ENCODE data around the gene POLR2E. TPM values are rescaled to one million over a fixed set of nuclear protein-coding genes. Genes with fewer than 3 reads are reported as not detected.
A peak's percentile ranks its signal among the peaks of the same experiment; 100 is the strongest.

The POLR2E gene
- polyA plus RNA-seq, 3 donors from 2014 or later: 182 to 288 (median 237) TPM

DNA sequence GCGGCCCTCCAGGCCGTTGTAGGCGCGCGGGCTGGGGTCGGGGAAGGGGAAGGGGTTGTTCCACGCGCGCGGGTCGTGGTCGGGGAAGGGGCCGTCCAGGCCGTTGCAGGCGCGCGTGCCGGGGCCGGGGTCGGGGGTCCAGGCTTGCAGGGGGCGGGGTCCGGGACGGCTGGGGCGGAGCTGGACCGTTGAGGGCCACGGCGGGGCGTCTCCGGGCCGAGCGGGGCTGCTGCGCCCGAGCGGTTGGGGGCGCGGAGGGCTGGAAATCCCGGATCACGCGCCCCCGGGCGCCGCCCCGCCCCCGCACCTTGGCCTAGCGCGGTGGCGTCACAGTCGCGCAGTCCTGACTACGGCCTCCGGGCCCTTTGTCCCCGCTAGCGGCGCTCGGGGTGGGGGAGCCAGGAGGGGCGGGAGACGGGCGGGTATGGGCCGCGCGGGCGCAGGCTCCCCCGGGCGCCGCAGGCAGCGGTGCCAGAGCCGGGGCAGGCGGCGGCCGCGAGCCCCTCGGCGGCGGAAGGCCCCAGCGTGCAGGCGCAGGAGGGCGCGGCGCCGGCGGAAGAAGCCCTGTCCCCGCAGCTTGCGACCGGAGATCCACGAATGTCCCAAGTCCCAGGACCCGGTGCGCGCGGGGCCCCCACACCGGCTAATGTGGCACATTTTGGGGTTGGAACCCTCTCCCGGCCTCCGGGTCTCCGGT, 9.3 kb upstream of the POLR2E start:
- peak; percentile 80 to 81 (median 81) for DNase-seq
- Mint-ChIP-seq H3K4me3 (peak overlapping the region; percentile 38 to 75 (median 51)), H3K9me3 (no peaks in the 10 kb centered on the region), H3K4me1 (peaks cover 25 to 34% of the 10 kb centered on the region in 2 donors), H3K36me3 (no peaks in the 10 kb centered on the region), H3K27me3 (ENCODE audit: low read depth in 3 of 3) (peaks cover 11 to 18% (median 13%) of the 10 kb centered on the region in 3 donors), H3K27ac (peak overlapping the region in 5 of 6 donors; percentile 40 to 70 (median 57))

DNA sequence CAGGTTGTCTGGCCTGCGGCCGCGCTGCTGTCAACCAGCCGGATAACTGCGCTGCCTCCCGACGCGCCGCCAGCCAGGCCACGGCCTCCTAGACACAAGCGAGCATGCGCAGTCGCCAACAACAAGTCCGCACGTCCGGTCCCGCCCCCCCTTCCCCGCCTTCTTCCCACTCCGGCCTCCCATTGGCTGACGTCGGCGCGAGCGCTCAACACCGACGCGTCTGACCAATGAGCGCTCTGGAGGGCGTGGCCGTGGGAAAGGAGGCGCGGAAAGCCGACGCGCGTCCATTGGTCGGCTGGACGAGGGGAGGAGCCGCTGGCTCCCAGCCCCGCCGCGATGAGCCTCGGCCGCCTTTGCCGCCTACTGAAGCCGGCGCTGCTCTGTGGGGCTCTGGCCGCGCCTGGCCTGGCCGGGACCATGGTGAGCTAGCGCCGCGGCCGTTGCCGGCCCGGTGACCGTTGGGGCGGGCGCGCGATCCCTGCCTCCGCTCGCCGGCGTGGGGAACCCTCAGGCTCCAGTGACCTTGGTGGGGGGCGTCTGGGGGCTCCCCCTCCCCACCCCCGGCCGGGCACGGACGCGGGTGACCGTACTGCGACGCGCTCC, 8.6 kb upstream of the POLR2E start, which contains the start of gene GPX4:
Gene GPX4 (plus strand): TSS at position 287 of the 603 bp plus-strand sequence. CDS start 50 bp downstream, at position 337.
- Mint-ChIP-seq H3K4me3 (peak within 1 kb of the TSS; percentile 72 to 80 (median 76)), H3K9me3 (no peaks in the 10 kb centered on the region), H3K27ac (peak within 1 kb of the TSS; percentile 88 to 96 (median 94)), H3K4me1 (peaks cover 25 to 38% of the 10 kb centered on the region in 2 donors), H3K36me3 (no peaks in the 10 kb centered on the region), H3K27me3 (ENCODE audit: low read depth in 3 of 3) (peaks cover 11 to 18% (median 13%) of the 10 kb centered on the region in 3 donors)
- peak; percentile 95 to 98 (median 98) for DNase-seq

DNA sequence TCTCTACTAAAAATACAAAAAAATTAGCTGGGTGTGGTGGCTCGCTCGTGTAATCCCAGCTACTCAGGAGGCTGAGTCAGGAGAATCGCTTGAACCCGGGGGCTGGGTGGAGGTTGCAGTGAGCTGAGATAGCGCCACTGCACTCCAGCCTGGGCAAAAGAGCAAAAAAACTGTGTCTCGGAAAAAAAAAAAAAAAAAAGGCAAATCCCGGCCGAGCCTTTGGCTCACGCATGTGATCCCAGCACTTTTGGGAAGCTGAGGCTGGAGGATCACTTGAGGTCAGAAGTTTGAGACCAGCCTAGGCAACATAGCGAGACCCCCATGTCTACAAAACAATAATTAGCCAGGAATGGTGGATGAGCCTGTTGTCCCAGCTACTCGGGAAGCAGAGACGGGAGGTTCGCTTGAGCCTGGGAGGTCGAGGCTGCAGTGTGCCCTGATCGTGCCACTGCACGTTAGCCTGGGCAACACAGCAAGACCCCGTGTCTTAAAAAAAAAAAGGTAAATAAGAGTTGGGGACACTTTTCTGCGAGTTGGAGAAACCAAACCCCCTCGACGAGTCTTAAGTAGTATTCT, 8.0 kb upstream of the POLR2E start:
- H3K4me1 Mint-ChIP-seq: peaks cover 25 to 41% of the 10 kb centered on the region in 2 donors
- H3K27ac Mint-ChIP-seq: peak overlapping the region; percentile 88 to 96 (median 94)
- no peaks in the 10 kb centered on the region for H3K36me3 Mint-ChIP-seq
- H3K4me3 Mint-ChIP-seq: peak overlapping the region; percentile 72 to 80 (median 76)
- H3K27me3 Mint-ChIP-seq (ENCODE audit: low read depth in 3 of 3): peaks cover 11 to 16% (median 11%) of the 10 kb centered on the region in 3 donors
- no peaks in the 10 kb centered on the region for H3K9me3 Mint-ChIP-seq
- no peak for DNase-seq

DNA sequence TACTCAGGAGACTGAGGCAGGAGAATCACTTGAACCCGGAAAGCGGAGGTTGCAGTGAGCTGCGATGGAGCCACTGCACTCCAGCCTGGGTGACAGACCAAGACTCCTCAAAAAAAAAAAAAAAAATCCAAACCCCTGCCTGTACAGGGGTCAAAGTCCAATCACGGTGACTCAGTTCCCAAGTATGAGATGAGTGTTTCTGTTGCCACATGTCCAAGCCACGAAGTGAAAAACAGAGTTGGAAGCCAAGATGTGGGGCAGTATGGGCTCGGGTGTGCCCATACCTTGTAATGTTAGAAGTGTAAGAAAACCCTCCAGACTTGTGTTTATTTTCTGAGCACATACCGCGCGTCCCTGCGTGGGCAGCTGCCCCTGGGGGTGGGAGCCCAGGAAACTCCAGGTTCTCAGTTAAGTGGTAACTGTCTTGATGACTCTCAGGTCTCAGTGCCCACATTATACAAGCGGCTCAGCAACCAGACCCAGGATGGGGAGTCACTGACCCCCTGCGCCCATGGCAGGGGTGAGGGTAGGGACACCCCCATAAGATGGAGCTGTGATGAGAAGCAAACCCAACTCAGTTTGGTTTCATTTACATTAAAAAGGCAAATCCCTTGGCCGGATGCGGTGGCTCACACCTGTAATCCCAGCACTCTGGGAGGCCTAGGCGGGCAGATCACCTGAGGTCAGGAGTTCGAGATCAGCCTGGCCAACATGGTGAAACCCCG, 7.4 kb upstream of the POLR2E start:
- peaks cover 25 to 43% of the 10 kb centered on the region in 2 donors for H3K4me1 Mint-ChIP-seq
- no peak for DNase-seq
- H3K9me3 Mint-ChIP-seq: no peaks in the 10 kb centered on the region
- no peaks in the 10 kb centered on the region for H3K36me3 Mint-ChIP-seq
- H3K27ac Mint-ChIP-seq: peak overlapping the region; percentile 88 to 96 (median 94)
- peak overlapping the region in 4 of 5 donors; percentile 72 to 80 (median 76) for H3K4me3 Mint-ChIP-seq
- peaks cover 11 to 16% (median 11%) of the 10 kb centered on the region in 3 donors for H3K27me3 Mint-ChIP-seq (ENCODE audit: low read depth in 3 of 3)

DNA sequence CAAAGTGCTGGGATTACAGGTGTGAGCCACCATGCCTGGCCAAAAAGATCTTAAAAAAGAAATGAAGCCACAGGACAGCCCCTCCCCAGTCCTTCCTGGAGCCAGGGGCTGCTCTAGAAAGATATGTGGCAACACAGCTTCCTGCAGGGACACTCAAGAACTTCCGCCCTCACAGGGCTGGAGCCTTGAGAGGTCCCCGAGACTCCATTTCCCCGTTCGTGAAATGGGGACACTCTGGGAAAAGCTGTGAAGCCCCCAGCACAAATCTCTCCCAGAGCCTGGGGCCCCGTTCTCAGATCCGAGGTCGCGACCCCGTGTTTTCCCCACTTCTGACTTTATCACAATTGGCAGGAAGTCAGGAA, 6.1 kb upstream of the POLR2E start:
- peaks cover 8 to 13% (median 11%) of the 10 kb centered on the region in 3 donors for H3K27me3 Mint-ChIP-seq (ENCODE audit: low read depth in 3 of 3)
- H3K9me3 Mint-ChIP-seq: no peaks in the 10 kb centered on the region
- no peaks in the 10 kb centered on the region for H3K36me3 Mint-ChIP-seq
- H3K27ac Mint-ChIP-seq: peak overlapping the region; percentile 91 to 96 (median 94)
- peak in 1 of 3 donors; percentile 32 for DNase-seq
- peak overlapping the region; percentile 51 to 79 (median 65) for H3K4me3 Mint-ChIP-seq
- H3K4me1 Mint-ChIP-seq: peaks cover 25 to 43% of the 10 kb centered on the region in 2 donors

DNA sequence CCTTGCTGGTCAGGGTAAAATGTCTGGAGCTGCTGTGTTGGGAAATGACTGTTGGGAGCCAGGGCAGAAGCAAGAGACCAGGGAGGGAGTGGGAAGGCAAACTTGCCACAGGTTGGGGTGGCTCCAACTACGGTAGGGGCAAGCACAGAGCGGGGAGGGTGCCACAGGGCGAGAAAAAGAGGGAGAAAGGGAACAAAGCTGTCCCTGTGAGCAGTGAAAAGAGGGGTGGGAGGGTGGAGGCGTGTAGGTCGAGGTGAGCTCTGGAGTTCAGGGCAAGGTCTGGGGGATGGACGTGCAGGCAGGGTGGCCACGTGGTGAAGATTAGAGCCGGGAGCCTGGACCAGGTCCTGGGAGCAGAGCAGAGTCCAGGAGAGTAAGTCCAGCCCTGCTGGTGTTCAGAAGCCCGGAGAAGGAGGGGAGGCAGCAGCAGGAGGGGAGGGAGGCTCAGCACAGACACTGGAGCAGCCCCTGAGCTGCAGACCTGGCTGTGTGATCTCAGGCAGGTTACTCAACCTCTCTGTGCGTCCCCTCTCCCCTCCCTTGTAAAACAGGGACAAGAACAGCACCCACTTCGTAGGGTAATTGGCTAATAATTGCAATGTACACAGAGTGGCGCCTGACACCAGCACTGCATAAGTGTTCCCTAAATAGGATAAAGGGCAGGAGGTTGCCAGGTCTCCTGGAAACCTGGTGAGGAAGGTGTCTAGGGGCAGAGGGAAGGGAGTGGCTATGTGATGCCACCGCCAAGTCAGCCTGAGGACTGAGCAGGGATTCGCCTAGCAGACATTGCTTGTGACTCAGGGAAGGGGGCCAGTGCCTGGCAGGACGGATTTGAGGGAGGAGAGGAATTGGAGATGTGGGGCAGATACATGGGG, 3.2 kb upstream of the POLR2E start:
- Mint-ChIP-seq H3K36me3 (no peaks in the 10 kb centered on the region), H3K9me3 (no peaks in the 10 kb centered on the region), H3K27me3 (ENCODE audit: low read depth in 3 of 3) (peaks cover 3 to 8% (median 4%) of the 10 kb centered on the region in 3 donors), H3K4me3 (no peak overlapping the region), H3K4me1 (peaks cover 46 to 55% of the 10 kb centered on the region in 2 donors), H3K27ac (peak overlapping the region in 3 of 6 donors; percentile 40 to 77 (median 45))
- no peak for DNase-seq

DNA sequence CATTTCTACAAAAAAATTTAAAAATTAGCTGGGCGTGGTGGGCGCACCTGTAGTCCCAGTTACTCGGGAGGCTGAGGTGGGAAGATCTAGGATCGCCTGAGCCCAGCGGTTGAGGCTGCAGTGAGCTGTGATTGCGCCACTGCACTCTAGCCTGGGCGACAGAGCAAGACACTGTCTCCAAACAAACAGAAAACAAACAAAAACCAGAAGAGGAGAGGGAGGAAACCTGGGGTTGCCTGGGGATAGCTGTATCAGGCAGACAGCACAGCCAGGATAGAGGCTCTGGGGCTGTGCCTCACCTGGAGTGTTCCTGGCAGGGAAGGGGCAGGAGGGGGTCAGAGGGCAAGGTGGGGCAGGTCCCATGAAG, 2.6 kb upstream of the POLR2E start:
- H3K27me3 Mint-ChIP-seq (ENCODE audit: low read depth in 3 of 3): peaks cover 0 to 8% (median 2%) of the 10 kb centered on the region in 3 donors
- no peak overlapping the region for H3K4me3 Mint-ChIP-seq
- H3K27ac Mint-ChIP-seq: no peak overlapping the region
- H3K9me3 Mint-ChIP-seq: no peaks in the 10 kb centered on the region
- DNase-seq: no peak
- H3K36me3 Mint-ChIP-seq: no peaks in the 10 kb centered on the region
- H3K4me1 Mint-ChIP-seq: peaks cover 46 to 54% of the 10 kb centered on the region in 2 donors

DNA sequence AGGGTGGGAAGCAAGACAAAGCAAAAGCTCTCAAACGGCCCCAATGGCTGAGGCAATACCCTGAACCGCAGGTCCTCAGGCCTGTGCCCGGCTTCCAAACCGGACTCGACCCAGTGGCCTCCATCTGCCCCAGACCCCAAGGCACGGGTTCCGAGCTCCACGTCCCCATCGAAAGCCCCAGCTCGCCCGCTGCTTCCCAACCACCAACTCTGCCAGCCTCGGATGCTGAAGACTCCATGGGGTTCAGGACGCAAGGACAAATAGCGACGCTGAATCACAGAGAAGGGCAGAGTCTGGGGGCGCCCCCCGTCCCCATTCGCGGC, 559 bp downstream of the POLR2E start:
- Mint-ChIP-seq H3K27ac (peak overlapping the region; percentile 72 to 91 (median 84)), H3K4me1 (peaks cover 28 to 38% of the 10 kb centered on the region in 2 donors)

DNA sequence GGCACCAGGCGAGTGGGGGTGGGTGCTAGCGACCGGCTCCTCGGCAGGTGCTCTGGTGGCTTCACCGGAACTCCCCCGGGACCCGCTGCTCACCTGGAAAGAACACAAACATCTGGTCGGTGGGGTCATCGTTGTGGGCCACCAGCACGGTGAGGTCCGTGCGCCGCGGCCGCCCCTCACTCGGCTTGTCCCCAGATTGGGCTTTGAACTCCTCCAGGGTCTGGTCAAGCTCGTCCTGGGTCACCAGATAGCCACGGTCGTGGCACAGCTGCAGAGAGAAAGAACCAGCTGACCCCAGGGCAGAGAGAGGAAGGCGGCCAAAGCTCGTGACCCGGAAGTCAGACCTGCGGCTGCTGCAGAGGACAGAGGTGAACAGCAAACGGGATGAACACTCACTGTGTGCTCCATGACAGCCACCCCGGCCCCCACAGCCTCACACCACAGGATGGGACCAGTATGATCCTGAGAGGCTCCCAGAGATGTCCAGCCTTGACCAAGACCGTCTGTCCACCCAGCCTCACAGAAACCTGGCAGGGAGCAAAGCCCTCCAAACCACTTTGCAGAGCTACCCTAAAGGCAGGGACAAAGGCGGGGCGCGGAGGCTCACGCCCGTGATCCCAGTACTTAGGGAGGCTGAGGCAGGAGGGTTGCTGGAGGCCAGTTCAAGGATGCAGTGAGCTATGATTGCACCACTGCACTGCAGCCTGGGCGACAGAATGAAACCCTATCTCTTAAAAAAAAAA, 1.2 kb downstream of the POLR2E start:
- H3K36me3 Mint-ChIP-seq: no peaks in the 10 kb centered on the region
- no peak for DNase-seq
- H3K9me3 Mint-ChIP-seq: no peaks in the 10 kb centered on the region
- peak overlapping the region; percentile 85 to 93 (median 89) for H3K4me3 Mint-ChIP-seq
- peaks cover 27 to 35% of the 10 kb centered on the region in 2 donors for H3K4me1 Mint-ChIP-seq
- H3K27ac Mint-ChIP-seq: peak overlapping the region; percentile 72 to 91 (median 84)
- peaks cover 0 to 8% (median 0%) of the 10 kb centered on the region in 3 donors for H3K27me3 Mint-ChIP-seq (ENCODE audit: low read depth in 3 of 3)

More for the DNA sequence above, 559 bp downstream of the POLR2E start:
- H3K36me3 Mint-ChIP-seq: no peaks in the 10 kb centered on the region
- peak overlapping the region; percentile 85 to 93 (median 89) for H3K4me3 Mint-ChIP-seq
- no peaks in the 10 kb centered on the region for H3K9me3 Mint-ChIP-seq
- no peak for DNase-seq
- H3K27me3 Mint-ChIP-seq (ENCODE audit: low read depth in 3 of 3): peaks cover 0 to 8% (median 0%) of the 10 kb centered on the region in 3 donors

DNA sequence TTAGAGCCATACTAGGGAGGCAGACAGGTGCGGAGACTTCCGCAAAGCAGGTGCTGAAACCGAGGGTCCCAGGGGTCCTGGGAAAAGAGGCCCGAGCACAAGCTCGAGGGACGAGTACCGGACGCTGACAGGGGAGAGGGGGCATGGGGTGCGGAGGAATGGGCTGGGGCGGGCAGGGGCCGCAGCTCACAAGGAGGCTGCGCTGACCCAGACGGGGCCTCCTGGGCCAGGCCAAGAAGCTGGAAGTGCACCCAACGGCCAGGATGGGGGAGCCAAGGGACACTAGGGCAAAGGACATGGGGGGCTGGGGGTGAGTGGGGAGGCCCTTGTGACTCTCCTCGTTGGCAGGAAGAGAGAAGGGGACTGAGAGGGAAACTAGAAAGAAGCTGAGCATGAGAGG, 1.8 kb downstream of the POLR2E start:
- peak overlapping the region; percentile 16 to 81 (median 74) for H3K27ac Mint-ChIP-seq
- peak overlapping the region; percentile 85 to 93 (median 89) for H3K4me3 Mint-ChIP-seq
- DNase-seq: no peak
- H3K9me3 Mint-ChIP-seq: no peaks in the 10 kb centered on the region
- no peaks in the 10 kb centered on the region for H3K36me3 Mint-ChIP-seq
- peaks cover 3 to 11% (median 4%) of the 10 kb centered on the region in 3 donors for H3K27me3 Mint-ChIP-seq (ENCODE audit: low read depth in 3 of 3)
- H3K4me1 Mint-ChIP-seq: peaks cover 28 to 34% of the 10 kb centered on the region in 2 donors

DNA sequence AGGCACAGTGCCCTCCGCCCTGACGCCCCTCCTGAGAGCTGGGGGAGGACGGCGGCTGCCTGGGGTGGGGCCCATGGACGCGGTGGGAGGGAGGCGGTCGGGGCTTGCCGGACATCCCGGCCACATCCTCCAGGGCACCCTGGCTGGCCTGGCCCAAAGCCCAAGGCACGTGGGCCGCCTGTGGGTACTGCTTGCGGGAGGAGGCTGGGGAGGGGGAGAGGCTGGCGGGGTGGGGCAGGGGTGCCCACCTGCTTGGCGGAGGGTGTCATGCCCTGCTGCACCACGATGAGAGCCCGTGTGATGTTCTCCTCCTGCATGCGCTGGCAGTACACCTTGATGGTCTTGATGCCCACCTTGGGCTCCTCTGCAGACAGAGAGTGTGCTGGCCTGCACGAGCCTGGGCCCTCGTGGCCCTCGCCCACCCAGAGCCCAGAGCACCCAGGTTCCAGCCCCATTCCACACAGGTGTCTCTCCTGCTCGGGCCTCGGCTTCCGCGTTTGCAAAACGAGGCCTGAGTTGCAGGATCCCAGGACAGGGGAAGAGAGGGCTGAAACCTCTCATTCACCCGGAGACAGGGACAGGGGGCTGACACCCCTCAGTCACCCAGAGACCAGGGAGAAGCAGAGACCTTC, 3.5 kb downstream of the POLR2E start:
- Mint-ChIP-seq H3K9me3 (no peaks in the 10 kb centered on the region), H3K36me3 (peaks cover 4 to 5% (median 4%) of the 10 kb centered on the region in 3 donors), H3K4me1 (peaks cover 38 to 46% of the 10 kb centered on the region in 2 donors), H3K27ac (no peak overlapping the region), H3K27me3 (ENCODE audit: low read depth in 3 of 3) (peaks cover 10 to 14% (median 13%) of the 10 kb centered on the region in 3 donors), H3K4me3 (no peak overlapping the region)
- no peak for DNase-seq

Data from immature natural killer cell (primary cell).